Measurements from ENCODE around the gene TTC16. TPM values are rescaled to one million over a fixed set of nuclear protein-coding genes. Genes with fewer than 3 reads are reported as not detected.

TTC16 gene
- polyA plus RNA-seq, 1 donor, result 0.28 TPM

Other genes starting within 250 kb of the TTC16 start
- gene STXBP1, start 103.8 kb upstream of the TTC16 start, polyA plus RNA-seq (ENCODE audit: insufficient read length), result 32.2 TPM
- gene CFAP157, start 9.1 kb upstream of the TTC16 start, polyA plus RNA-seq (ENCODE audit: insufficient read length), result 4.3 TPM
- 8.0 TPM for gene PTRH1, start 416 bp upstream of the TTC16 start, polyA plus RNA-seq (ENCODE audit: insufficient read length)
- 11.9 TPM for gene TOR2A, start 19.2 kb downstream of the TTC16 start, polyA plus RNA-seq (ENCODE audit: insufficient read length)
- 11.2 TPM for gene SH2D3C, start 62.6 kb downstream of the TTC16 start, polyA plus RNA-seq (ENCODE audit: insufficient read length)
- gene CDK9, start 70.0 kb downstream of the TTC16 start, polyA plus RNA-seq (ENCODE audit: insufficient read length), result 72.9 TPM
- 44.1 TPM for gene FPGS, start 86.8 kb downstream of the TTC16 start, polyA plus RNA-seq (ENCODE audit: insufficient read length)
- gene ENG, start 138.6 kb downstream of the TTC16 start, polyA plus RNA-seq (ENCODE audit: insufficient read length), result 53.5 TPM
- gene AK1, start 161.6 kb downstream of the TTC16 start, polyA plus RNA-seq (ENCODE audit: insufficient read length), result 32.8 TPM
- 38.4 TPM for gene ST6GALNAC6, start 183.5 kb downstream of the TTC16 start, polyA plus RNA-seq (ENCODE audit: insufficient read length)
- 9.8 TPM for gene ST6GALNAC4, start 201.0 kb downstream of the TTC16 start, polyA plus RNA-seq (ENCODE audit: insufficient read length)
- gene PIP5KL1, start 214.7 kb downstream of the TTC16 start, polyA plus RNA-seq (ENCODE audit: insufficient read length), result 1.4 TPM
- 35.6 TPM for gene DPM2, start 221.8 kb downstream of the TTC16 start, polyA plus RNA-seq (ENCODE audit: insufficient read length)

All from left kidney (tissue), 1 donor.